KMS-11 (cell line): ENCODE measurements around the gene UBASH3A.

Source experiments
- H2AFZ ChIP-seq: fragments of 200-600 bp; sonication (generic); 2 replicates; pipeline ENCODE4 v1.6.1; 2016; ENCODE audit warnings: antibody characterized with exemption, mixed run types, low read depth
- H3K27ac ChIP-seq: fragments of 200-600 bp; sonication (generic); 2 replicates; pipeline ENCODE4 v1.6.1; 2016; ENCODE audit warnings: mild to moderate bottlenecking, mixed run types
- H3K27me3 ChIP-seq: fragments of 200-600 bp; sonication (generic); 2 replicates; pipeline ENCODE4 v1.6.1; 2017; ENCODE audit warnings: mild to moderate bottlenecking, low read depth, mixed run types, moderate library complexity; ENCODE audit not compliant: insufficient read depth
- H3K36me3 ChIP-seq: fragments of 200-600 bp; sonication (generic); 2 replicates; pipeline ENCODE4 v1.6.1; 2017; ENCODE audit warnings: mild to moderate bottlenecking, mixed run types; ENCODE audit not compliant: insufficient read depth
- H3K4me1 ChIP-seq: fragments of 200-600 bp; sonication (generic); 2 replicates; pipeline ENCODE4 v1.6.1; 2016; ENCODE audit warnings: mild to moderate bottlenecking, low read depth, mixed run types; ENCODE audit not compliant: poor library complexity, severe bottlenecking
- H3K4me2 ChIP-seq: fragments of 200-600 bp; sonication (generic); 2 replicates; pipeline ENCODE4 v1.7.0; 2016; ENCODE audit warnings: mild to moderate bottlenecking, mixed run types
- H3K4me3 ChIP-seq: fragments of 200-600 bp; sonication (generic); IDR thresholded peaks from 2 replicates; pipeline ENCODE4 v1.6.1; 2017; ENCODE audit warnings: low read depth, low read length, mixed read lengths; ENCODE audit not compliant: insufficient read depth
- H3K79me2 ChIP-seq: fragments of 200-600 bp; sonication (generic); 2 replicates; pipeline ENCODE4 v1.6.1; 2016; ENCODE audit warnings: low read depth, mixed run types; ENCODE audit not compliant: insufficient read depth
- H3K9ac ChIP-seq: fragments of 200-600 bp; sonication (generic); 2 replicates; pipeline ENCODE4 v1.6.1; 2016; ENCODE audit warnings: mild to moderate bottlenecking, mixed run types
- H4K20me1 ChIP-seq: fragments of 200-600 bp; sonication (generic); 2 replicates; pipeline ENCODE4 v1.6.1; 2016; ENCODE audit warnings: mild to moderate bottlenecking, mixed run types; ENCODE audit not compliant: insufficient read depth
- CTCF ChIP-seq: fragments of 200-600 bp; sonication (generic); conservative IDR thresholded peaks from 2 replicates; pipeline ENCODE4 v1.6.1; 2017; ENCODE audit warnings: low read depth, mild to moderate bottlenecking, antibody characterized with exemption, low read length, moderate library complexity, mixed read lengths

The UBASH3A gene

GRCh38 chr21:42365770-42366169, 37.9 kb upstream of the UBASH3A start:
- Histone ChIP-seq H3K4me2 (no peak overlapping the region), H4K20me1 (no peaks in the 10 kb centered on the region), H3K36me3 (no peaks in the 10 kb centered on the region), H2AFZ (no peak overlapping the region), H3K27me3 (peaks cover 62% of the 10 kb centered on the region), H3K27ac (no peak overlapping the region), H3K4me1 (no peaks in the 10 kb centered on the region), H3K9ac (no peak overlapping the region), H3K4me3 (no peak overlapping the region), H3K79me2 (no peaks in the 10 kb centered on the region)
- no peak for TF ChIP-seq CTCF

GRCh38 chr21:42366292-42367010, 37.3 kb upstream of the UBASH3A start, which contains the start of gene TFF1:
Gene TFF1, minus strand, starts transcription at chr21:42366535. Its CDS starts 40 bp downstream, at chr21:42366495.
- Histone ChIP-seq H3K79me2 (no peaks in the 10 kb centered on the region), H4K20me1 (no peaks in the 10 kb centered on the region), H2AFZ (no peak within 1 kb of the TSS), H3K4me2 (no peak within 1 kb of the TSS), H3K27ac (no peak within 1 kb of the TSS), H3K4me1 (no peaks in the 10 kb centered on the region), H3K27me3 (peaks cover 62% of the 10 kb centered on the region), H3K36me3 (no peaks in the 10 kb centered on the region), H3K4me3 (no peak within 1 kb of the TSS), H3K9ac (no peak within 1 kb of the TSS)
- TF ChIP-seq CTCF: no peak

GRCh38 chr21:42367367-42368165, 36.1 kb upstream of the UBASH3A start:
- no peaks in the 10 kb centered on the region for H4K20me1 ChIP-seq
- H3K4me2 ChIP-seq: no peak overlapping the region
- TF ChIP-seq CTCF: no peak
- H3K4me3 ChIP-seq: no peak overlapping the region
- H3K27ac ChIP-seq: no peak overlapping the region
- no peaks in the 10 kb centered on the region for H3K4me1 ChIP-seq
- peaks cover 59% of the 10 kb centered on the region for H3K27me3 ChIP-seq
- no peaks in the 10 kb centered on the region for H3K79me2 ChIP-seq
- H2AFZ ChIP-seq: no peak overlapping the region
- no peaks in the 10 kb centered on the region for H3K36me3 ChIP-seq
- no peak overlapping the region for H3K9ac ChIP-seq

- Histone ChIP-seq H3K4me1 (no peaks in the 10 kb centered on the region), H3K4me2 (no peak overlapping the region), H3K27me3 (peaks cover 60% of the 10 kb centered on the region), H3K79me2 (no peaks in the 10 kb centered on the region), H2AFZ (no peak overlapping the region), H3K9ac (no peak overlapping the region), H4K20me1 (no peaks in the 10 kb centered on the region), H3K27ac (no peak overlapping the region), H3K36me3 (no peaks in the 10 kb centered on the region), H3K4me3 (no peak overlapping the region)
- no peak for TF ChIP-seq CTCF
Observed at GRCh38 chr21:42369821-42370220, 33.9 kb upstream of the UBASH3A start.
